GM18867 (cell line): Measurements from ENCODE around the gene MOB1A.
"Not testable (repeated sequence)": the region's sequence is repeated elsewhere in the genome, so short reads cannot be mapped to it uniquely, and the experiment has no call there.

Experiments
- ATAC-seq: cut with Tn5 transposase; IDR thresholded peaks from one replicate; pipeline ENCODE4 v1.9.1; 2021; ENCODE audit warnings: mild to moderate bottlenecking, moderate library complexity; ENCODE audit not compliant: unreplicated experiment

The MOB1A gene

DNA sequence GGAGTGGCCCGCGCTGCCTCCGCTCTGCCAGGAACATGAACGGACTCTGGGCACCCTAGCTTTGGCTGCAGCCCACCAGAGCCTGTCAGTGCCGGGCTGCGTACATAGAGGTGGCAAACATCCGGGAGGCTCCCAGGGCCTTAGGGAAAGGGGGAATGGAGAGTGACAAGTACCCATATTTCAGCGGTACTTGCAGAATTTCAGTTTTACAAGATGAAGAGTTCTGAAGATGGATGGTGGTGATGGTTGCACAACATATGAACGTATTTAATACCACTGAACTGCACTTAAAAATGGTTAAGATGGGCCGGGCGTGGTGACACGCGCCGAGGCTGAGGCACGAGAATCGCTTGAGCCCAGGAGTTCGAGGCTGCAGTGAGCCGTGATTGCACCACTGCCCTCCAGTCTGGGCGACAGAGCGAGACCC is 20.6 kb upstream of the MOB1A start:
- ATAC-seq, result no peak

- peak; percentile 88 for ATAC-seq
These were observed 20.0 kb upstream of the MOB1A start, which contains the start of gene MTHFD2 for GRCh38 chr2:74198461-74199274. MTHFD2 (plus strand) TSS chr2:74198615; CDS start chr2:74198642, 27 bp downstream.

DNA sequence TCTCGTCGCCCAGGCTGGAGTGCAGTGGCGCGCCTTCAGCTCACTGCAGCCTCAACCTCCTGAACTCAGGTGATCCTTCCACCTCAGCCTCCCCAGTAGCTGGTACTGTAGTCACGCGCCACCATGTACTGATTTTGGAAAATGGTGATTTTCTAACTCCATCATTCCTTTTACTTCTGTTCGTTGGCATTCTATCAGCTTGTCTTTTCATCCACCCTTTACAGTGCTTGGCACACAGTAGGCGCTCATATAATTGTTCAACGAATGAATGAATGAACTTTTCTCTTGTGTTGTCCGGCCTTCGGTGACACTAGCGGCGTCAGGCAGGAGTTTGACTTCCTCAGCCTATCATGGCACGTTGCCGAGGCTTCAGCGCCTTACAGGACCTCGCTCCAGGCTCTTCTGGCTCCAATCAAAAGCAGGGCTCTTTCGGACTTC is 19.4 kb upstream of the MOB1A start:
- ATAC-seq, result no peak

GRCh38 chr2:74197049-74197448 is 18.4 kb upstream of the MOB1A start:
- ATAC-seq, result no peak

DNA sequence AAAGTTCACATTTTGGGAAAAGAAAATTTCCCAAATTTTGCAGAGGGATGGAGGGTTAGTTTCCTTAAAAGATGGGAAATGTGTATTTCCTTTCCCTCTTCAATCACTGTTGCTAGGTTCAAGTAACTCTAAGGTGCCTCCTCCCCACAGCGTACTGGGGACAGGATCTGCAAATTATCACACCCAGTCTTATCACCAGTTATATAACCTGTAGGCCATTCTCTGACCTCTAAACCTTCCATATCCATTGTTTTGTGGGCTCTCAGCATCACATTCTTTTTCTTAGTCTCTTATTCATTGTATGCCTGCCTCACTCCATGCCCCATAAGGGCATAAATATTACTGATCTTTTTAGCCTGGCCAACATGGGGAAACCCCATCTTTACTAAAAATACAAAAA is 16.1 kb upstream of the MOB1A start:
- no peak for ATAC-seq

DNA sequence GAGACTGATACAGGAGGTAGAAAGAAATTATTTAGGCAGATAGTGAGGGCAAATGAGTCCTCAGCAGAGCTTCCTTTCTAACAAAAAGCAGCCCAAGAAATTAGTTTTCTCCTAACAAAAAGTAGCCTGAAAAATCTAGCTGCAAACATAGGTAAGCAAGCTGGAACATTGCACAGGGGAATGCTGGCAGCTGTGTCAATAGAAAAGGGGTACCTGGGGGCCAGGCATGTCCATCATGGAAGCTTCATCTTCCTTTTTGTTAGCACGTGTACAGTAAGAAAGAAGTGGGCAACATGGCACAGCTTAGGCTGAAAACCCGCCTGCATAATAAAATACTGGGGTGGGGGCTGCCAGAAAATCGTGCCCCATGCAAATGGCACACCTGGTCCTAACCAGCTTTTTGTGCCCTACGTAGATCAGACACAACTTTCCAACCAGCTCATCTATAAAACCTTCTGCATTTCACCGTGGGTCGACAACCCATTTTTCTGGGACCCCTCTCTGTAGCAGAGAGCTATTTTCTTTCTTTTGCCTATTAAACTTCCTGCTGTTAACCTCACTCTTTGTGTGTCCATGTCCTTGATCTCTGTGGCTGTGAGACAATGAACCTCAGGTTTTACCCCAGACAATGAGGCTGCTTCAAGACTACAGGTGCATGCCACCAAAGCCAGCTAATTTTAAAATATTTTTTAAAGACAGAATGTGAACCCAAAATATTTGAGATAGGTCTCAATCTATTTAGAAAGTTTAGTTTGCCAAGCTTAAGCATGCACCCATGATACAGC is 13.1 kb upstream of the MOB1A start:
- no peak for ATAC-seq

GRCh38 chr2:74188696-74189095 is 10.0 kb upstream of the MOB1A start:
- no peak for ATAC-seq

GRCh38 chr2:74188018-74188601 is 9.4 kb upstream of the MOB1A start:
- ATAC-seq, result no peak

- not testable (repeated sequence) for ATAC-seq
These were observed 8.0 kb upstream of the MOB1A start for GRCh38 chr2:74186706-74187105.

DNA sequence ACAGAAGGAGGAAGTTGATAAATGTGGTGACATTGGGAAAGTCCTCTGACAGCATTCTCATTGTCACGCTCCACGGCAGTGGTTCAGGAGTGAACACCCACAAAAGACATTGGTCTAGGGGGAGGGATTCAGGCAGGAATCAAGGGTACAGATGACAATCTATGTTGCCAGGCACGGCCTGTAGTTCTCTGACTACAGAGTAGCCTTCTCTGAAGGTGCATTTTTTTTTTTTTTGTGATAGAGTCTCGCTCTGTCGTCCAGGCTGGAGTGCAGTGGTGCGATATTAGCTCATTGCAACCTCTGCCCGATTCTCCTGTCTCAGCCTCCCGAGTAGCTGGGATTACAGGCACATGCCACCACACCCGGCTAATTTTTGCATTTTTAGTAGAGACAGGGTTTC is 7.4 kb upstream of the MOB1A start:
- peak; percentile 56 for ATAC-seq

DNA sequence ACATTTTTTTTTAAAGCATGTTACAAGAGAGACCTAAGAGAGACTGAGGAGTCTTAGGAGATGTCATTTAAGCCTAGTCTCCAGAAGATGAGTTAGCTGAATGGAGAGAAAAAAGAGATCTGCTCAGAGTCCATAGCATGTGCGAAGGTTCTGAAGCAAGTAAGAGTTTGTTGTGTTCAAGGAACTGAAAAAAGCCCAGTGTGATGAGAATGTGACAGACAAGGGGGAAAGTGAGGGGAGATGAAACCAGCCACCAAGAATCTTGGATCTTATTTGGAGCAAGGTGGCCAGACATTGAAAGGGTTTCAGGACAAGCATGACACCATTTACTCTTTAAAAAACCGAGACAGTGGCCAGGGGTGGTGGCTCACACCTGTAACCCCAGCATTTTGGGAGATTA is 5.2 kb upstream of the MOB1A start:
- ATAC-seq, result no peak

- ATAC-seq, result peak; percentile 28
These were observed 3.1 kb upstream of the MOB1A start for GRCh38 chr2:74181739-74182138.

DNA sequence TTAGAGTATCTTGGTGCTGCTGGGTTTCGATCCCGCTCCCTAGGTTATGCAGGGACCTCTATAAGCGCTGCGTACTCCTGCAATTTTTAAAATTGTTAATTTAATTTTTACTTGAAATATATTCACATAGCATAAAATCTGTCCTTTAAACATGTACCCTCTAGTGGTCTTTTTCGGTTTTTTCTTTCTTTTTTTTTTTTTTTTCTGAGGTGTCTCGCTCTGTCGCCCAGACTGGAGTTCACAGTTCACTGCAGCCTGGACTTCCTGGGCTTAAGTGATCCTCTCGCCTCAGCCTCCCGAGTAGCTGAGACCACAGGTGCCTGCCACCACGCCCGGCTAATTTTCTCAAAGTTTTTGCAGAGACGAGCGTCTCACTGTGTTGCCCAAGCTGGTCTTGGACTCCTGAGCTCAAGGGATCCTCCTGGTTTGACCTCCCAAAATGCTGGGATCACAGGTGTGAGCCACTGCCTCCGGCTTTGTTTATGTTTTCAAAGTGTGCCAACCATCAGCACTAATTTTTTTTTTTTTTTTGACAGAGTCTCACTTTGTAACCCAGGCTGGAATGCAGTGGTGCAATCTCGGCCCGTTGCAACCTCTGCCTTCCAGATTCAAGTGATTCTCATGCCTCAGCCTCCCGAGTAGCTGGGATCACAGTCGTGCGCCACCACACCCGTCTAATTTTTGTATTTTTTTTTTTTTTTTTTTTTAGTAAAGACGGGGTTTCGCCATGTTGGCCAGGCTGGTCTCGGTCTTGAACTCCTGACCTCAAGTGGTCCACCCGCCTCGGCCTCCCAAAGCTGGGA is 585 bp upstream of the MOB1A start:
- ATAC-seq, result peak; percentile 10

GRCh38 chr2:74177696-74178095 is 983 bp downstream of the MOB1A start:
- ATAC-seq, result no peak

- ATAC-seq, result no peak
These were observed 3.8 kb downstream of the MOB1A start for GRCh38 chr2:74174909-74175308.

DNA sequence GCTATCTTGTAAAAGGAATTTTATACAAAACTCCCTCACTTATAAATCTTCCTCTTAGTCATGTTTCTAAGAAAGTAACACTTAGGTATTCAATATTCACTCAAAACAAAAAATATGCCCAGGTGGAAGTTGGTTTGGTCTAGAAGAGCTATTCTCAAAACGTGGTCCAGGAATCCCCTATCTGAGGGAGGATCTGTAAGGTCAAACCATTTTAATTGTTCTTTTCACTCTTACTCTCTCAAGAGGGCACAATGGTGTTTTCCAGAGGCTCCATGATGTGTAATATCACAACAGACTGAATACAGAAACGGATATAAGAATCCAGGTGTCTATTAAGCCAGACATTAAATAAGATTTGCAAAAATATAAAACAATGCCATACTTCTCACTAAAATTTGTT is 9.9 kb downstream of the MOB1A start:
- no peak for ATAC-seq

DNA sequence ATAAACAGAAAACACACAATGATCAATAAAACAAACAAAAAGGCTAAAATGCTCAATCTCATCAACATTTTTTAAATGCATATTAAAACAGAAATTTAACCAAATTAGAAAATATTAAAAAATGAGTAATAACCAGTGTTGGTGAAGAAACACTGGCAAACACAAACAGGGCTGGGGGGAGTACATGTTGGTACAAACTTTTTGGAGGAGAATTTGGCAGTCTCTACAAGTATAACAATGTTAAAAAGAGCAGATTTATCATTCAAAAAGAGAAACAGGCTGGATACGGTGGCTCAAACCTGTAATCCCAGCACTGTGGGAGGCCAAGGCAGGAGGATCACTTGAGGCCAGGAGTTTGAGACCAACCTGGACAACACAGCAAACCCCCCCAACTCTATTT is 13.9 kb downstream of the MOB1A start:
- ATAC-seq, result no peak

DNA sequence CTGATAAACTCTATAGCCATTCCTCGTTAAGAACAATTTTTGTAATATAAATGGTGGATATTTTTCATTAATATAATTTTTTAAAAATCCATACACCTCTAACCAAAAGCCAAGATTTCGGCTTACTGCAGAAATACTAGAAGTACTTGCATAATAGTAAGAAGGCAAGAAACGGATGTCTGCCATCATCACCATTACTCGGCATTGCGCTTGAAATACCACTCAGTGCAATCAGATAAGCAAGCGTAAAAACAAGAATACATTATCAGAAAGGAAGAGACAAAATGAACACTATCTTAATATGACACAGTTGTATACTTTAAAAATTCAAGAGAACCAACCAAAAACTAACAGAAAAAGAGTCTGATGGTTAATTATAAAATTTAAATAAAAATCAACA is 15.7 kb downstream of the MOB1A start:
- no peak for ATAC-seq

DNA sequence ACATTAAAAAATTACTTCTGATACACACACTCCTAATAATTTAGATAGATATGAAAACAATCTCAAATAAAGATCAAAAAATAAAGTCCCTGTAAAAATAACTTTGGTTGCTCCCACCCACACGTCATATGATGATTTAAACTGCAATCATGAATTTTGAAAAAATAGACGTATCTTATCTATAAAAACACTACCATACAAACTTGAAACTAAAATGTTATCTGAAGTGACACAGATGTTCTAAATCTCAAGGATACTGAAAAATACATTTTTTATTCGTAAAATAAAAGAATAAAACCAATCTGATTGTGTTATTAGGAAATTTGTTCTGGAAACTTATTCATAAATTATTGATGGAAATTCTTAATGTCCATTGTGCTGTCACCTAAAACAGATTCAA is 22.8 kb downstream of the MOB1A start:
- ATAC-seq, result no peak

DNA sequence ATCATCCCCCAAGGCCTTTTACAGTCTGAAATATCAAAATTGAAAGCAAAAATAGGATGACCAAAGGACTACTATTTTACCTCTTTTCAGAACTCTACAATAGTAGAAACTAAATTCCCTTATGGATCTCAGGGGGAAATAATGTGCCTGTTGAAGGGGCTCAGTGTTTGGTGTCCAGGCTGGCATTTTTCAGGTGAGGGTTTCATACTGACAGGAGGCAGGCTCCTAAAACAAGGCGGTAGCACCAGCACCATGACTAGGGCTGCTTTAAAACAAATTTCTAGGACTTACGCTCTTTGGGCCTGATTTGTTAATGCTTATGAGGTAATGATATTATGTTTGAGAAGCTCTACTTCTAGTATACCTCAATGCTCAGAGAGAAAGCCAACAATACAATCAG is 25.7 kb downstream of the MOB1A start:
- ATAC-seq, result no peak
